Ascending aorta (tissue), 2 donors: ENCODE data around the gene P2RX6. TPM values are rescaled to one million over a fixed set of nuclear protein-coding genes. Genes with fewer than 3 reads are reported as not detected.

ENCODE experiments used
- DNase-seq, 2 donors: peaks; one replicate each; pipeline ENCODE4 v3.0.0-alpha.2; 2019; ENCODE audit warnings: low spot score in 2 of 2
- H3K27ac ChIP-seq, 2 donors: fragments of 200-600 bp; sonication (generic); one replicate each; pipeline ENCODE4 v1.5.1; 2016 to 2017; ENCODE audit warnings: mild to moderate bottlenecking in 1 of 2
- H3K27me3 ChIP-seq: fragments of 200-600 bp; sonication (generic); one replicate; pipeline ENCODE4 v1.5.1; 2017
- H3K36me3 ChIP-seq, 2 donors: fragments of 200-600 bp; sonication (generic); one replicate each; pipeline ENCODE4 v1.5.1; 2016
- H3K4me1 ChIP-seq, 2 donors: fragments of 200-600 bp; sonication (generic); one replicate each; pipeline ENCODE4 v1.5.1; 2016 to 2017; ENCODE audit warnings: mild to moderate bottlenecking in 1 of 2
- H3K4me3 ChIP-seq, 2 donors: fragments of 200-600 bp; sonication (generic); one replicate each; pipeline ENCODE4 v1.5.1; 2016 to 2017; ENCODE audit warnings: mild to moderate bottlenecking in 1 of 2
- H3K9me3 ChIP-seq, 2 donors: fragments of 200-600 bp; sonication (generic); one replicate each; pipeline ENCODE4 v1.5.1; 2016
- CTCF ChIP-seq, 3 experiments: fragments of 200-600 bp in 2 of 3; fragments of 450-650 bp in 1 of 3; sonication (generic) in 2 of 3; IDR thresholded peaks; one replicate each; pipeline ENCODE4 v1.5.1; 2016 to 2019; ENCODE audit warnings: antibody characterized with exemption in 3 of 3, mild to moderate bottlenecking in 1 of 3, moderate library complexity in 1 of 3
- intact Hi-C: fragments of 100-400 bp; cut with DNase I; formaldehyde crosslinking; loops from one replicate; pipeline ENCODE4 v1.15.1; 2023
- total RNA-seq: library from RNA; depleted of rRNA; stranded (reverse); fragments of >200 nt; gene quantifications from one replicate; pipeline ENCODE4 v1.1.0, GENCODE V29; 2016

The P2RX6 gene
- total RNA-seq, 1 donor from 2014 or later = not detected

GRCh38 chr22:20974336-20974955 lies 40.5 kb upstream of the P2RX6 start:
- H3K4me1 ChIP-seq = no peaks in the 10 kb centered on the region
- DNase-seq = no peak
- no peaks in the 10 kb centered on the region for H3K9me3 ChIP-seq
- H3K27ac ChIP-seq = no peak overlapping the region
- no peak for TF ChIP-seq CTCF (IDR thresholded peaks at IDR 0.05)
- no peak overlapping the region for H3K4me3 ChIP-seq
- intact Hi-C loops = no loop called here
- H3K36me3 ChIP-seq = no peaks in the 10 kb centered on the region
- H3K27me3 ChIP-seq = no peaks in the 10 kb centered on the region

- Histone ChIP-seq H3K4me3 (no peak overlapping the region), H3K9me3 (no peaks in the 10 kb centered on the region), H3K4me1 (peaks cover 2 to 7% of the 10 kb centered on the region in 2 donors), H3K27me3 (no peaks in the 10 kb centered on the region), H3K36me3 (no peaks in the 10 kb centered on the region), H3K27ac (no peak overlapping the region)
- intact Hi-C loops = no loop called here
- no peak for TF ChIP-seq CTCF (IDR thresholded peaks at IDR 0.05)
- DNase-seq = no peak
These were observed 39.2 kb upstream of the P2RX6 start for GRCh38 chr22:20975541-20976290.

GRCh38 chr22:20976291-20976877 lies 38.6 kb upstream of the P2RX6 start:
- no peak for TF ChIP-seq CTCF (IDR thresholded peaks at IDR 0.05)
- intact Hi-C loops = no loop called here
- Histone ChIP-seq H3K27ac (no peak overlapping the region), H3K9me3 (no peaks in the 10 kb centered on the region), H3K27me3 (no peaks in the 10 kb centered on the region), H3K36me3 (no peaks in the 10 kb centered on the region), H3K4me1 (peaks cover 2 to 13% of the 10 kb centered on the region in 2 donors), H3K4me3 (no peak overlapping the region)
- DNase-seq = no peak

GRCh38 chr22:20977019-20977418 lies 37.9 kb upstream of the P2RX6 start:
- H3K4me1 ChIP-seq = peaks cover 2 to 15% of the 10 kb centered on the region in 2 donors
- TF ChIP-seq CTCF (IDR thresholded peaks at IDR 0.05) = no peak
- H3K4me3 ChIP-seq = no peak overlapping the region
- no peaks in the 10 kb centered on the region for H3K27me3 ChIP-seq
- DNase-seq = no peak
- H3K36me3 ChIP-seq = no peaks in the 10 kb centered on the region
- no peaks in the 10 kb centered on the region for H3K9me3 ChIP-seq
- no peak overlapping the region for H3K27ac ChIP-seq
- intact Hi-C loops = no loop called here

- Histone ChIP-seq H3K4me1 (peaks cover 5 to 15% of the 10 kb centered on the region in 2 donors), H3K36me3 (no peaks in the 10 kb centered on the region), H3K4me3 (no peak overlapping the region), H3K27ac (no peak overlapping the region), H3K27me3 (no peaks in the 10 kb centered on the region), H3K9me3 (no peaks in the 10 kb centered on the region)
- intact Hi-C loops = no loop called here
- TF ChIP-seq CTCF (IDR thresholded peaks at IDR 0.05) = no peak
- DNase-seq = no peak
These were observed 37.3 kb upstream of the P2RX6 start for GRCh38 chr22:20977516-20978170.
